Spleen (tissue), 7 donors: ENCODE measurements around the gene IGSF21.

Source experiments
- CTCF ChIP-seq, 11 experiments: fragments of 200-600 bp in 7 of 11; fragments of 450-650 bp in 4 of 11; sonication (generic) in 4 of 11; IDR thresholded peaks in 8 of 11; conservative IDR thresholded peaks in 3 of 11; 1 replicate in 7 of 11; 2 replicates in 4 of 11; pipeline versions ENCODE4 v1.4.0 to v1.8.0; 2016 to 2021; ENCODE audit warnings: antibody characterized with exemption in 11 of 11, inconsistent platforms in 4 of 11, mild to moderate bottlenecking in 1 of 11
- POLR2A ChIP-seq, 3 donors: fragments of 450-650 bp; IDR thresholded peaks; one replicate each; pipeline ENCODE4 v1.5.1; 2017; ENCODE audit warnings: antibody characterized with exemption in 3 of 3, mild to moderate bottlenecking in 1 of 3
- donor health status: DM: no; HTN: no; CAD: no; lungs with moderate emphysema.
- donor health status: DM: no; HTN: no; CAD: no.
- donor health status: DM: no; HTN: no; CAD: no.

- TF ChIP-seq CTCF (IDR thresholded peaks at IDR 0.05 in 8 of 11, conservative IDR thresholded peaks at IDR 0.05 in 3 of 11) (no peak), POLR2A (IDR thresholded peaks at IDR 0.05) (no peak)
Observed at GRCh38 chr1:18341291-18342069, 233.9 kb downstream of the IGSF21 start.
